Trophoblast cell (in vitro differentiated cells and primary cell): ENCODE results near the gene KDM4B.

Experiments
- DNase-seq, 2 donors: peaks; one replicate each; pipeline ENCODE4 v3.0.0-alpha.2; 2016
- H2AFZ ChIP-seq: 2 replicates; pipeline ENCODE4 v1.6.1; 2013; ENCODE audit warnings: low read length, moderate library complexity, mild to moderate bottlenecking; ENCODE audit not compliant: insufficient read depth, poor library complexity
- H2AK5ac ChIP-seq: 2 replicates; pipeline ENCODE4 v1.6.1; 2013; ENCODE audit warnings: mild to moderate bottlenecking, low read length
- H2BK120ac ChIP-seq: 2 replicates; pipeline ENCODE4 v1.6.1; 2013; ENCODE audit warnings: low read length, mild to moderate bottlenecking, moderate library complexity; ENCODE audit not compliant: insufficient read depth, poor library complexity
- H2BK12ac ChIP-seq: 2 replicates; pipeline ENCODE4 v1.6.1; 2013; ENCODE audit warnings: mild to moderate bottlenecking, low read length, moderate library complexity
- H2BK5ac ChIP-seq: 2 replicates; pipeline ENCODE4 v1.6.1; 2013; ENCODE audit warnings: low read length, low read depth, moderate library complexity, mild to moderate bottlenecking; ENCODE audit not compliant: poor library complexity
- H3K14ac ChIP-seq: 2 replicates; pipeline ENCODE4 v1.6.1; 2013; ENCODE audit warnings: mild to moderate bottlenecking, low read length
- H3K18ac ChIP-seq: 2 replicates; pipeline ENCODE4 v1.6.1; 2013; ENCODE audit warnings: mild to moderate bottlenecking, low read length
- H3K23ac ChIP-seq: 2 replicates; pipeline ENCODE4 v1.6.1; 2013; ENCODE audit warnings: low read length
- H3K27ac ChIP-seq: 2 replicates; pipeline ENCODE4 v1.5.1; 2013; ENCODE audit warnings: low read depth, mild to moderate bottlenecking, inconsistent platforms, low read length, moderate library complexity
- H3K27me3 ChIP-seq: 2 replicates; pipeline ENCODE4 v1.6.1; 2013; ENCODE audit warnings: inconsistent platforms, mild to moderate bottlenecking, low read length, moderate library complexity; ENCODE audit not compliant: insufficient read depth
- H3K36me3 ChIP-seq, 2 experiments: 1 replicate in 1 of 2; 2 replicates in 1 of 2; pipeline ENCODE4 v1.6.1; 2013; ENCODE audit warnings: low read length in 2 of 2, mild to moderate bottlenecking in 2 of 2, moderate library complexity in 1 of 2; ENCODE audit not compliant: insufficient read depth in 2 of 2, control insufficient read depth in 1 of 2
- H3K4ac ChIP-seq: 2 replicates; pipeline ENCODE4 v1.6.1; 2013; ENCODE audit warnings: low read depth, mild to moderate bottlenecking, low read length, moderate library complexity
- H3K4me1 ChIP-seq, 2 experiments: 1 replicate in 1 of 2; 2 replicates in 1 of 2; pipeline ENCODE4 v1.6.1; 2013; ENCODE audit warnings: low read length in 2 of 2, mild to moderate bottlenecking in 2 of 2, moderate library complexity in 1 of 2; ENCODE audit not compliant: insufficient read depth in 2 of 2, control insufficient read depth in 1 of 2
- H3K4me2 ChIP-seq: 2 replicates; pipeline ENCODE4 v1.6.1; 2013; ENCODE audit warnings: inconsistent platforms, mild to moderate bottlenecking, low read length, moderate library complexity
- H3K4me3 ChIP-seq: 2 replicates; pipeline ENCODE4 v1.5.1; 2013; ENCODE audit warnings: mild to moderate bottlenecking, low read depth, low read length, inconsistent platforms
- H3K79me1 ChIP-seq: one replicate; pipeline ENCODE4 v1.6.1; 2013; ENCODE audit warnings: low read length
- H3K79me2 ChIP-seq: 2 replicates; pipeline ENCODE4 v1.6.1; 2013; ENCODE audit warnings: low read length, mild to moderate bottlenecking; ENCODE audit not compliant: control insufficient read depth, insufficient read depth, poor library complexity
- H3K9ac ChIP-seq: 2 replicates; pipeline ENCODE4 v1.6.1; 2013; ENCODE audit warnings: mild to moderate bottlenecking, low read length
- H3K9me3 ChIP-seq: 2 replicates; pipeline ENCODE4 v1.6.1; 2013; ENCODE audit warnings: low read depth, mild to moderate bottlenecking, control low read depth, inconsistent platforms, low read length; ENCODE audit not compliant: insufficient read depth
- H4K12ac ChIP-seq: 2 replicates; pipeline ENCODE4 v1.6.1; 2013; ENCODE audit warnings: low read depth, mild to moderate bottlenecking, low read length, moderate library complexity
- H4K8ac ChIP-seq: 2 replicates; pipeline ENCODE4 v1.6.1; 2013; ENCODE audit warnings: low read depth, mild to moderate bottlenecking, low read length, moderate library complexity
- H4K91ac ChIP-seq: one replicate; pipeline ENCODE4 v1.6.1; 2013; ENCODE audit warnings: low read depth, mild to moderate bottlenecking, low read length, moderate library complexity
- WGBS: extraction: QIAGEN DNeasy Blood & Tissue Kit; methylation state at CpG from one replicate; pipeline ENCODE4 v1.1.7; 2013; ENCODE audit warnings: missing lambda C conversion rate; ENCODE audit not compliant: insufficient read length, insufficient coverage; ENCODE audit errors: extremely low coverage; 5-methylcytosine and 5-hydroxymethylcytosine counted together

The KDM4B gene

GRCh38 chr19:5112681-5113575 lies 144.0 kb downstream of the KDM4B start:
- H3K23ac ChIP-seq, result no peak overlapping the region
- no peak overlapping the region for H3K4me2 ChIP-seq
- H3K4ac ChIP-seq, result no peak overlapping the region
- H2AFZ ChIP-seq, result no peak overlapping the region
- H3K79me2 ChIP-seq, result no peaks in the 10 kb centered on the region
- no peak overlapping the region for H3K9ac ChIP-seq
- no peak overlapping the region for H4K12ac ChIP-seq
- whole genome bisulfite sequencing, result no CpG with 5 or more reads among the region's 27 CpGs
- peaks cover 60% of the 10 kb centered on the region in 2 experiments for H3K36me3 ChIP-seq
- H3K4me3 ChIP-seq, result no peak overlapping the region
- H2BK120ac ChIP-seq, result no peak overlapping the region
- no peak overlapping the region for H4K8ac ChIP-seq
- H2AK5ac ChIP-seq, result no peak overlapping the region
- H3K79me1 ChIP-seq, result no peaks in the 10 kb centered on the region
- H3K14ac ChIP-seq, result no peak overlapping the region
- H3K4me1 ChIP-seq, result peaks cover 9 to 16% of the 10 kb centered on the region in 2 experiments
- H3K27me3 ChIP-seq, result no peaks in the 10 kb centered on the region
- no peak overlapping the region for H2BK12ac ChIP-seq
- H3K18ac ChIP-seq, result no peak overlapping the region
- no peak overlapping the region for H4K91ac ChIP-seq
- no peak overlapping the region for H3K27ac ChIP-seq
- H3K9me3 ChIP-seq, result peaks cover 2% of the 10 kb centered on the region
- no peak overlapping the region for H2BK5ac ChIP-seq
- no peak for DNase-seq

- H3K14ac ChIP-seq, result no peak overlapping the region
- no peaks in the 10 kb centered on the region for H3K79me1 ChIP-seq
- H3K18ac ChIP-seq, result peak overlapping the region; percentile 15
- WGBS, result no CpG with 5 or more reads among the region's 43 CpGs
- H3K4ac ChIP-seq, result no peak overlapping the region
- no peak overlapping the region for H4K12ac ChIP-seq
- H3K36me3 ChIP-seq, result peaks cover 52 to 55% of the 10 kb centered on the region in 2 experiments
- no peak overlapping the region for H2AK5ac ChIP-seq
- H4K8ac ChIP-seq, result no peak overlapping the region
- H2BK5ac ChIP-seq, result no peak overlapping the region
- H3K4me2 ChIP-seq, result no peak overlapping the region
- no peak overlapping the region for H3K23ac ChIP-seq
- H2BK120ac ChIP-seq, result no peak overlapping the region
- no peaks in the 10 kb centered on the region for H3K79me2 ChIP-seq
- H2AFZ ChIP-seq, result no peak overlapping the region
- peak overlapping the region; percentile 31 for H3K4me3 ChIP-seq
- H3K9me3 ChIP-seq, result peaks cover 2% of the 10 kb centered on the region
- H3K27me3 ChIP-seq, result no peaks in the 10 kb centered on the region
- H2BK12ac ChIP-seq, result no peak overlapping the region
- no peak overlapping the region for H3K27ac ChIP-seq
- no peak for DNase-seq
- peaks cover 9 to 19% of the 10 kb centered on the region in 2 experiments for H3K4me1 ChIP-seq
- H4K91ac ChIP-seq, result no peak overlapping the region
- no peak overlapping the region for H3K9ac ChIP-seq
These were observed 145.0 kb downstream of the KDM4B start for GRCh38 chr19:5113633-5114586.

GRCh38 chr19:5114727-5115126 lies 145.8 kb downstream of the KDM4B start:
- H4K91ac ChIP-seq, result no peak overlapping the region
- no peak overlapping the region for H3K23ac ChIP-seq
- no peak overlapping the region for H3K9ac ChIP-seq
- peaks cover 52 to 58% of the 10 kb centered on the region in 2 experiments for H3K36me3 ChIP-seq
- H3K4me2 ChIP-seq, result no peak overlapping the region
- no peak overlapping the region for H2BK12ac ChIP-seq
- no CpG with 5 or more reads among the region's 11 CpGs for WGBS
- no peak overlapping the region for H3K4me3 ChIP-seq
- no peak overlapping the region for H3K4ac ChIP-seq
- no peaks in the 10 kb centered on the region for H3K79me2 ChIP-seq
- H2BK5ac ChIP-seq, result no peak overlapping the region
- no peaks in the 10 kb centered on the region for H3K79me1 ChIP-seq
- peaks cover 9 to 19% of the 10 kb centered on the region in 2 experiments for H3K4me1 ChIP-seq
- no peaks in the 10 kb centered on the region for H3K27me3 ChIP-seq
- H4K12ac ChIP-seq, result no peak overlapping the region
- H3K27ac ChIP-seq, result no peak overlapping the region
- no peak overlapping the region for H4K8ac ChIP-seq
- peaks cover 2% of the 10 kb centered on the region for H3K9me3 ChIP-seq
- no peak overlapping the region for H2BK120ac ChIP-seq
- H2AFZ ChIP-seq, result no peak overlapping the region
- H3K14ac ChIP-seq, result no peak overlapping the region
- no peak for DNase-seq
- no peak overlapping the region for H3K18ac ChIP-seq
- no peak overlapping the region for H2AK5ac ChIP-seq

GRCh38 chr19:5115351-5115750 lies 146.4 kb downstream of the KDM4B start:
- H4K8ac ChIP-seq, result no peak overlapping the region
- H3K79me2 ChIP-seq, result no peaks in the 10 kb centered on the region
- no peak overlapping the region for H2AFZ ChIP-seq
- H3K4me1 ChIP-seq, result peaks cover 9 to 19% of the 10 kb centered on the region in 2 experiments
- H3K18ac ChIP-seq, result no peak overlapping the region
- H2BK5ac ChIP-seq, result no peak overlapping the region
- no peak overlapping the region for H3K4me3 ChIP-seq
- H3K9ac ChIP-seq, result no peak overlapping the region
- no peaks in the 10 kb centered on the region for H3K79me1 ChIP-seq
- H2BK120ac ChIP-seq, result no peak overlapping the region
- no peak overlapping the region for H2BK12ac ChIP-seq
- H3K14ac ChIP-seq, result no peak overlapping the region
- no peak for DNase-seq
- peaks cover 2% of the 10 kb centered on the region for H3K9me3 ChIP-seq
- peaks cover 57 to 59% of the 10 kb centered on the region in 2 experiments for H3K36me3 ChIP-seq
- no peak overlapping the region for H4K12ac ChIP-seq
- H3K4me2 ChIP-seq, result no peak overlapping the region
- H3K27me3 ChIP-seq, result no peaks in the 10 kb centered on the region
- no peak overlapping the region for H3K4ac ChIP-seq
- no peak overlapping the region for H3K27ac ChIP-seq
- H2AK5ac ChIP-seq, result no peak overlapping the region
- no peak overlapping the region for H3K23ac ChIP-seq
- H4K91ac ChIP-seq, result no peak overlapping the region
- WGBS, result no CpG with 5 or more reads among the region's 7 CpGs
